K562 (cell line): ENCODE measurements around the gene ARID3A. TPM values are rescaled to one million over a fixed set of nuclear protein-coding genes. Genes with fewer than 3 reads are reported as not detected.

Source experiments
- BRF2 ChIP-seq: IDR thresholded peaks from 3 replicates; pipeline ENCODE4 v1.6.1; 2011; ENCODE audit warnings: borderline replicate concordance, mild to moderate bottlenecking; ENCODE audit not compliant: insufficient read length, insufficient read depth
- CXXC5 ChIP-seq: fragments of 250-450 bp; sonication (Bioruptor Pico); IDR thresholded peaks from 2 replicates; pipeline ENCODE4 v1.8.0; 2022; ENCODE audit warnings: inconsistent platforms, mild to moderate bottlenecking, moderate library complexity
- FOXP1 ChIP-seq: sonication (generic); formaldehyde crosslinking; IDR thresholded peaks from 2 replicates; pipeline ENCODE4 v1.8.0; 2022; ENCODE audit warnings: mild to moderate bottlenecking, missing genetic modification reagents
- GABPB2 ChIP-seq: fragments of 250-450 bp; sonication (Bioruptor Pico); conservative IDR thresholded peaks from 2 replicates; pipeline ENCODE4 v1.5.1; 2021; ENCODE audit warnings: mild to moderate bottlenecking
- HDAC3 ChIP-seq: fragments of 450-650 bp; IDR thresholded peaks from 2 replicates; pipeline ENCODE4 v1.6.1; 2018; ENCODE audit warnings: borderline replicate concordance, mild to moderate bottlenecking, moderate library complexity; ENCODE audit not compliant: partially characterized antibody
- HDGF ChIP-seq: fragments of 450-650 bp; IDR thresholded peaks from 2 replicates; pipeline ENCODE4 v1.6.1; 2016
- HNRNPH1 ChIP-seq: fragments of 200-400 bp; formaldehyde crosslinking; optimal IDR thresholded peaks from 2 replicates; pipeline ENCODE3; 2017; ENCODE audit warnings: low read depth, mild to moderate bottlenecking, low read length, moderate library complexity
- NFRKB ChIP-seq: fragments of 450-650 bp; IDR thresholded peaks from 2 replicates; pipeline ENCODE4 v1.6.1; 2016; ENCODE audit warnings: low read depth
- NUFIP1 ChIP-seq: fragments of 450-650 bp; IDR thresholded peaks from 2 replicates; pipeline ENCODE4 v1.6.1; 2018; ENCODE audit not compliant: partially characterized antibody
- PHF20 ChIP-seq: fragments of 450-650 bp; IDR thresholded peaks from 2 replicates; pipeline ENCODE4 v1.6.1; 2018; ENCODE audit not compliant: partially characterized antibody
- PHTF2 ChIP-seq: fragments of 250-450 bp; sonication (Bioruptor Pico); IDR thresholded peaks from 2 replicates; pipeline ENCODE4 v1.5.0; 2021; ENCODE audit warnings: mild to moderate bottlenecking
- RAD51 ChIP-seq: fragments of 450-650 bp; IDR thresholded peaks from 2 replicates; pipeline ENCODE4 v1.7.1; 2016; ENCODE audit warnings: low read depth, mild to moderate bottlenecking, borderline replicate concordance
- RBM34 ChIP-seq: fragments of 200-400 bp; formaldehyde crosslinking; IDR thresholded peaks from 2 replicates; pipeline ENCODE4 v1.6.1; 2018; ENCODE audit warnings: low read length, borderline replicate concordance; ENCODE audit not compliant: insufficient read depth
- SMARCA4 ChIP-seq: fragments of 450-650 bp; IDR thresholded peaks from 2 replicates; pipeline ENCODE4 v1.6.1; 2016
- SOX6 ChIP-seq: fragments of 450-650 bp; IDR thresholded peaks from 2 replicates; pipeline ENCODE4 v1.6.1; 2014; ENCODE audit warnings: mild to moderate bottlenecking
- TAF1 ChIP-seq: IDR thresholded peaks from 2 replicates; pipeline ENCODE4 v1.6.1; 2011; ENCODE audit warnings: mild to moderate bottlenecking, low read length, moderate library complexity; ENCODE audit not compliant: insufficient read depth, control insufficient read depth, severe bottlenecking; ENCODE audit errors: extremely low read depth
- TAL1 ChIP-seq: fragments of 450-650 bp; IDR thresholded peaks from 2 replicates; pipeline ENCODE4 v1.6.1; 2016; ENCODE audit warnings: mild to moderate bottlenecking
- TBL1XR1 ChIP-seq, 2 experiments: IDR thresholded peaks; 2 replicates each; pipeline ENCODE4 v1.6.1; 2012; ENCODE audit warnings: improper control_type of control experiment in 2 of 2, low read length in 2 of 2, mild to moderate bottlenecking in 1 of 2
- ZBTB2 ChIP-seq: fragments of 450-650 bp; IDR thresholded peaks from 2 replicates; pipeline ENCODE4 v1.6.1; 2016; ENCODE audit warnings: antibody characterized with exemption
- ZBTB26 ChIP-seq: fragments of 450-650 bp; formaldehyde crosslinking; IDR thresholded peaks from 2 replicates; pipeline ENCODE4 v1.4.0; 2022; ENCODE audit warnings: missing genetic modification characterization
- ZFP1 ChIP-seq: fragments of 450-650 bp; formaldehyde crosslinking; IDR thresholded peaks from 2 replicates; pipeline ENCODE4 v1.4.0; 2020; ENCODE audit warnings: mild to moderate bottlenecking, mixed read lengths
- ZNF124 ChIP-seq: sonication (generic); formaldehyde crosslinking; IDR thresholded peaks from 2 replicates; pipeline ENCODE4 v1.8.1; 2022; ENCODE audit warnings: missing genetic modification reagents
- ZNF197 ChIP-seq: fragments of 200-800 bp; sonication (Bioruptor generic); IDR thresholded peaks from 2 replicates; pipeline ENCODE4 v1.6.1; 2016; ENCODE audit warnings: low read depth, missing genetic modification characterization, missing compliant biosample characterization
- ZNF561 ChIP-seq: fragments of 450-650 bp; formaldehyde crosslinking; conservative IDR thresholded peaks from 2 replicates; pipeline ENCODE4 v1.4.0; 2020; ENCODE audit warnings: mild to moderate bottlenecking, moderate library complexity
- ZNF639 ChIP-seq, 2 experiments: fragments of 200-800 bp in 1 of 2; sonication (Bioruptor generic) in 1 of 2; sonication (generic) in 1 of 2; formaldehyde crosslinking in 1 of 2; IDR thresholded peaks in 1 of 2; conservative IDR thresholded peaks in 1 of 2; 2 replicates each; pipeline versions ENCODE4 v1.5.0 to v1.6.1; 2016 to 2020; ENCODE audit warnings: missing compliant biosample characterization in 1 of 2, missing genetic modification characterization in 1 of 2, missing genetic modification reagents in 1 of 2
- polyA plus RNA-seq, 8 experiments: library from polyadenylated mRNA; depleted of rRNA in 4 of 8; stranded (reverse) in 5 of 8; unstranded in 3 of 8; fragments of >200 nt; fragmentation: Nextera tagmentation in 2 of 8; fragmentation: Illumina TruSeq in 1 of 8; extraction: Ambion mirVana in 2 of 8; extraction: Trizol in 1 of 8; gene quantifications; 2 replicates each; pipeline versions ENCODE4 v1.2.1 to v1.2.3, GENCODE V29; 2011 to 2014; ENCODE audit warnings: inconsistent platforms in 1 of 8, missing spikeins in 1 of 8
- total RNA-seq, 7 experiments: library from RNA; depleted of rRNA in 6 of 7; stranded (reverse); fragments of >200 nt in 6 of 7; fragmentation: Illumina TruSeq in 2 of 7; extraction: Trizol in 2 of 7; gene quantifications; 2 replicates each; pipeline versions ENCODE4 v1.2.1 to v1.2.3, GENCODE V29; 2011 to 2021; ENCODE audit warnings: low replicate concordance in 1 of 7

ARID3A gene
- total and polyA plus RNA-seq, 9 of the 15 experiments (the other 6 are each of a cell fraction or from before 2014, with no cell fraction given): 1.4 to 118 (median 31.2) TPM

GRCh38 chr19:944171-944567 is 18.3 kb downstream of the ARID3A start (continued):
- TF ChIP-seq CXXC5 (CRISPR knock-in tag) (peak; percentile 100), ZNF197 (0 out of 2 replicates have a peak, but pooled peaks have one; percentile 16), HNRNPH1 (no peak), ZFP1 (CRISPR knock-in tag) (no peak), SMARCA4 (peak; percentile 86), ZBTB2 (peak; percentile 88), ZNF561 (CRISPR knock-in tag) (no peak), NFRKB (no peak), TAL1 (peak; percentile 83), SOX6 (peak; percentile 76), PHTF2 (CRISPR knock-in tag) (no peak), ZNF124 (CRISPR knock-in tag) (no peak), NUFIP1 (peak; percentile 55), PHF20 (peak; percentile 44), HDAC3 (peak; percentile 98), FOXP1 (CRISPR knock-in tag) (peak; percentile 52; the same call in 1 of the 2 replicates), RBM34 (no peak), TAF1 (peak; percentile 19), ZBTB26 (CRISPR knock-in tag) (0 out of 2 replicates have a peak, but pooled peaks have one; percentile 5), BRF2 (no peak), RAD51 (no peak; the same call in 1 of the 2 replicates), GABPB2 (CRISPR knock-in tag) (no peak), TBL1XR1 (IDR thresholded peaks at IDR 0.05; ENCODE audit: low read length in 2 of 2) (peak; percentile 98 to 99), ZNF639 (CRISPR knock-in tag; conservative IDR thresholded peaks at IDR 0.05 in 1 of 2, IDR thresholded peaks at IDR 0.05 in 1 of 2) (peak in 1 of 2 experiments; percentile 75; a peak in 1 of 4 replicates), HDGF (peak; percentile 73; the same call in 1 of the 2 replicates)
